Measurements from ENCODE around the gene RHO. TPM values are rescaled to one million over a fixed set of nuclear protein-coding genes. Genes with fewer than 3 reads are reported as not detected.

Gene RHO
- total and polyA plus RNA-seq, 2 donors (not counting 1 experiment from before 2014, with no cell fraction given): 0.10 TPM; not detected in 1

GRCh38 chr3:129539206-129539605 is 10.8 kb downstream of the RHO start:
- CTCF ChIA-PET: interaction anchor here (1.5 to 2.7 kb wide), 2 partner anchors 13 to 49 kb away, joined by 4 to 7 read pairs; no protein-coding TSS in a partner anchor

More at GRCh38 chr3:129539206-129539605, 10.8 kb downstream of the RHO start:
- no peaks in the 10 kb centered on the region for H3K9me3 Mint-ChIP-seq (ENCODE audit: insufficient read depth)
- 96% methylated on average over 8 of the region's 8 CpGs for WGBS (ENCODE audit: insufficient coverage)
- Histone ChIP-seq H4K20me1 (ENCODE audit: control insufficient read depth, insufficient read depth, low read length, poor library complexity, severe bottlenecking) (no peaks in the 10 kb centered on the region), H3K27me3 (replicated peaks in 1 of 4; ENCODE audit: control extremely low read depth in 1 of 4, control insufficient read depth in 3 of 4, insufficient read depth in 4 of 4, low read length in 3 of 4) (no peaks in the 10 kb centered on the region), H3K36me3 (replicated peaks in 1 of 2; ENCODE audit: control extremely low read depth in 1 of 2, control insufficient read depth in 1 of 2, extremely low read depth in 1 of 2, insufficient read depth in 2 of 2, low read length in 1 of 2) (no peaks in the 10 kb centered on the region), H3K4me1 (ENCODE audit: control insufficient read depth in 2 of 2, insufficient read depth in 2 of 2, low read length in 2 of 2) (no peaks in the 10 kb centered on the region), H2AFZ (ENCODE audit: insufficient read depth, low read depth, low read length, poor library complexity, severe bottlenecking) (no peak overlapping the region), H3K9ac (ENCODE audit: low read length) (no peak overlapping the region), H3K79me2 (ENCODE audit: control insufficient read depth, insufficient read depth, low read length) (no peaks in the 10 kb centered on the region), H3K9me3 (ENCODE audit: control extremely low read depth in 1 of 3, control insufficient read depth in 2 of 3, insufficient read depth in 1 of 3, low read length in 2 of 3) (no peaks in the 10 kb centered on the region), H3K4me3 (ENCODE audit: control extremely low read depth in 1 of 5, extremely low read depth in 1 of 5, insufficient read depth in 1 of 5, low read depth in 2 of 5, low read length in 4 of 5) (no peak overlapping the region), H3K27ac (ENCODE audit: low read length in 2 of 2) (no peak overlapping the region), H3K4me2 (replicated peaks; ENCODE audit: low read depth, low read length, poor library complexity, severe bottlenecking) (no peak overlapping the region)
- POLR2A ChIA-PET: no interaction called here
- no peak overlapping the region for H3K4me3 Mint-ChIP-seq
- ATAC-seq (ENCODE audit: low read depth) (no peak), DNase-seq (no peak)
- intact Hi-C loops (cut with micrococcal nuclease): no loop called here
- TF ChIP-seq EZH2 (IDR thresholded peaks at IDR 0.05; ENCODE audit: borderline replicate concordance, insufficient read depth, low read depth, low read length, poor library complexity, severe bottlenecking) (no peak), CTCF (IDR thresholded peaks at IDR 0.05) (no peak)
- H3K27ac Mint-ChIP-seq: no peak overlapping the region
- no peaks in the 10 kb centered on the region for H3K4me1 Mint-ChIP-seq
- H3K27me3 Mint-ChIP-seq: no peaks in the 10 kb centered on the region

Data from B cell (primary cell).